ENCODE data around the gene TM4SF4.

Gene TM4SF4

GRCh38 chr3:149474250-149474817 is at the start of gene TM4SF4:
Gene TM4SF4 (plus strand): TSS chr3:149474697. CDS start chr3:149474878, 181 bp downstream.
- Histone ChIP-seq H3K4me1 (ENCODE audit: control insufficient read depth in 1 of 2, insufficient read depth in 2 of 2, low read length in 2 of 2) (no peaks in the 10 kb centered on the region), H3K27me3 (ENCODE audit: low read depth, low read length) (no peaks in the 10 kb centered on the region), H3K27ac (ENCODE audit: low read length) (peak within 1 kb of the TSS; percentile 25), H3K9me3 (ENCODE audit: control insufficient read depth in 1 of 2, low read length in 2 of 2) (no peaks in the 10 kb centered on the region), H3K36me3 (ENCODE audit: control insufficient read depth in 1 of 2, insufficient read depth in 2 of 2, low read length in 2 of 2) (no peaks in the 10 kb centered on the region), H3K4me3 (ENCODE audit: low read depth in 1 of 2, low read length in 2 of 2) (no peak within 1 kb of the TSS)

GRCh38 chr3:149424918-149425317 is 49.6 kb upstream of the TM4SF4 start:
- H3K9me3 ChIP-seq (ENCODE audit: control insufficient read depth in 1 of 2, low read length in 2 of 2): no peaks in the 10 kb centered on the region
- no peaks in the 10 kb centered on the region for H3K4me1 ChIP-seq (ENCODE audit: control insufficient read depth in 1 of 2, insufficient read depth in 2 of 2, low read length in 2 of 2)
- H3K27me3 ChIP-seq (ENCODE audit: low read depth, low read length): no peaks in the 10 kb centered on the region
- H3K4me3 ChIP-seq (ENCODE audit: low read depth in 1 of 2, low read length in 2 of 2): no peak overlapping the region
- no peak overlapping the region for H3K27ac ChIP-seq (ENCODE audit: low read length)
- H3K36me3 ChIP-seq (ENCODE audit: control insufficient read depth in 1 of 2, insufficient read depth in 2 of 2, low read length in 2 of 2): no peaks in the 10 kb centered on the region

GRCh38 chr3:149426325-149426724 is 48.2 kb upstream of the TM4SF4 start:
- Histone ChIP-seq H3K27ac (ENCODE audit: low read length) (no peak overlapping the region), H3K9me3 (ENCODE audit: control insufficient read depth in 1 of 2, low read length in 2 of 2) (no peaks in the 10 kb centered on the region), H3K4me3 (ENCODE audit: low read depth in 1 of 2, low read length in 2 of 2) (no peak overlapping the region), H3K27me3 (ENCODE audit: low read depth, low read length) (no peaks in the 10 kb centered on the region), H3K36me3 (ENCODE audit: control insufficient read depth in 1 of 2, insufficient read depth in 2 of 2, low read length in 2 of 2) (no peaks in the 10 kb centered on the region), H3K4me1 (ENCODE audit: control insufficient read depth in 1 of 2, insufficient read depth in 2 of 2, low read length in 2 of 2) (no peaks in the 10 kb centered on the region)

- H3K4me1 ChIP-seq (ENCODE audit: control insufficient read depth in 1 of 2, insufficient read depth in 2 of 2, low read length in 2 of 2): no peaks in the 10 kb centered on the region
- H3K27ac ChIP-seq (ENCODE audit: low read length): no peak overlapping the region
- no peak overlapping the region for H3K4me3 ChIP-seq (ENCODE audit: low read depth in 1 of 2, low read length in 2 of 2)
- H3K27me3 ChIP-seq (ENCODE audit: low read depth, low read length): no peaks in the 10 kb centered on the region
- no peaks in the 10 kb centered on the region for H3K36me3 ChIP-seq (ENCODE audit: control insufficient read depth in 1 of 2, insufficient read depth in 2 of 2, low read length in 2 of 2)
- H3K9me3 ChIP-seq (ENCODE audit: control insufficient read depth in 1 of 2, low read length in 2 of 2): no peaks in the 10 kb centered on the region
These were observed 46.4 kb upstream of the TM4SF4 start for GRCh38 chr3:149428087-149428486.

- peaks cover 0 to 4% of the 10 kb centered on the region in 2 donors for H3K9me3 ChIP-seq (ENCODE audit: control insufficient read depth in 1 of 2, low read length in 2 of 2)
- no peak overlapping the region for H3K4me3 ChIP-seq (ENCODE audit: low read depth in 1 of 2, low read length in 2 of 2)
- H3K4me1 ChIP-seq (ENCODE audit: control insufficient read depth in 1 of 2, insufficient read depth in 2 of 2, low read length in 2 of 2): no peaks in the 10 kb centered on the region
- no peaks in the 10 kb centered on the region for H3K36me3 ChIP-seq (ENCODE audit: control insufficient read depth in 1 of 2, insufficient read depth in 2 of 2, low read length in 2 of 2)
- no peaks in the 10 kb centered on the region for H3K27me3 ChIP-seq (ENCODE audit: low read depth, low read length)
- no peak overlapping the region for H3K27ac ChIP-seq (ENCODE audit: low read length)
These were observed 44.3 kb upstream of the TM4SF4 start for GRCh38 chr3:149430216-149430615.

GRCh38 chr3:149432149-149432548 is 42.3 kb upstream of the TM4SF4 start:
- Histone ChIP-seq H3K27ac (ENCODE audit: low read length) (no peak overlapping the region), H3K9me3 (ENCODE audit: control insufficient read depth in 1 of 2, low read length in 2 of 2) (peaks cover 0 to 4% of the 10 kb centered on the region in 2 donors), H3K36me3 (ENCODE audit: control insufficient read depth in 1 of 2, insufficient read depth in 2 of 2, low read length in 2 of 2) (no peaks in the 10 kb centered on the region), H3K4me3 (ENCODE audit: low read depth in 1 of 2, low read length in 2 of 2) (no peak overlapping the region), H3K27me3 (ENCODE audit: low read depth, low read length) (no peaks in the 10 kb centered on the region), H3K4me1 (ENCODE audit: control insufficient read depth in 1 of 2, insufficient read depth in 2 of 2, low read length in 2 of 2) (no peaks in the 10 kb centered on the region)

- Histone ChIP-seq H3K4me1 (ENCODE audit: control insufficient read depth in 1 of 2, insufficient read depth in 2 of 2, low read length in 2 of 2) (no peaks in the 10 kb centered on the region), H3K9me3 (ENCODE audit: control insufficient read depth in 1 of 2, low read length in 2 of 2) (peaks cover 0 to 4% of the 10 kb centered on the region in 2 donors), H3K36me3 (ENCODE audit: control insufficient read depth in 1 of 2, insufficient read depth in 2 of 2, low read length in 2 of 2) (no peaks in the 10 kb centered on the region), H3K27me3 (ENCODE audit: low read depth, low read length) (no peaks in the 10 kb centered on the region), H3K4me3 (ENCODE audit: low read depth in 1 of 2, low read length in 2 of 2) (no peak overlapping the region), H3K27ac (ENCODE audit: low read length) (no peak overlapping the region)
These were observed 38.3 kb upstream of the TM4SF4 start for GRCh38 chr3:149435996-149436885.

- no peaks in the 10 kb centered on the region for H3K4me1 ChIP-seq (ENCODE audit: control insufficient read depth in 1 of 2, insufficient read depth in 2 of 2, low read length in 2 of 2)
- H3K27ac ChIP-seq (ENCODE audit: low read length): no peak overlapping the region
- no peaks in the 10 kb centered on the region for H3K27me3 ChIP-seq (ENCODE audit: low read depth, low read length)
These were observed 37.2 kb upstream of the TM4SF4 start for GRCh38 chr3:149437286-149437685.

GRCh38 chr3:149437710-149438109 is 36.8 kb upstream of the TM4SF4 start:
- Histone ChIP-seq H3K4me1 (ENCODE audit: control insufficient read depth in 1 of 2, insufficient read depth in 2 of 2, low read length in 2 of 2) (no peaks in the 10 kb centered on the region), H3K27ac (ENCODE audit: low read length) (no peak overlapping the region), H3K9me3 (ENCODE audit: control insufficient read depth in 1 of 2, low read length in 2 of 2) (peaks cover 0 to 4% of the 10 kb centered on the region in 2 donors), H3K36me3 (ENCODE audit: control insufficient read depth in 1 of 2, insufficient read depth in 2 of 2, low read length in 2 of 2) (no peaks in the 10 kb centered on the region), H3K27me3 (ENCODE audit: low read depth, low read length) (no peaks in the 10 kb centered on the region), H3K4me3 (ENCODE audit: low read depth in 1 of 2, low read length in 2 of 2) (no peak overlapping the region)

More at GRCh38 chr3:149437286-149437685, 37.2 kb upstream of the TM4SF4 start:
- Histone ChIP-seq H3K36me3 (ENCODE audit: control insufficient read depth in 1 of 2, insufficient read depth in 2 of 2, low read length in 2 of 2) (no peaks in the 10 kb centered on the region), H3K9me3 (ENCODE audit: control insufficient read depth in 1 of 2, low read length in 2 of 2) (peaks cover 0 to 4% of the 10 kb centered on the region in 2 donors), H3K4me3 (ENCODE audit: low read depth in 1 of 2, low read length in 2 of 2) (no peak overlapping the region)

GRCh38 chr3:149438981-149439380 is 35.5 kb upstream of the TM4SF4 start:
- H3K27ac ChIP-seq (ENCODE audit: low read length): no peak overlapping the region
- no peak overlapping the region for H3K4me3 ChIP-seq (ENCODE audit: low read depth in 1 of 2, low read length in 2 of 2)
- H3K4me1 ChIP-seq (ENCODE audit: control insufficient read depth in 1 of 2, insufficient read depth in 2 of 2, low read length in 2 of 2): peaks cover 0 to 4% of the 10 kb centered on the region in 2 donors
- no peaks in the 10 kb centered on the region for H3K27me3 ChIP-seq (ENCODE audit: low read depth, low read length)
- H3K36me3 ChIP-seq (ENCODE audit: control insufficient read depth in 1 of 2, insufficient read depth in 2 of 2, low read length in 2 of 2): no peaks in the 10 kb centered on the region
- H3K9me3 ChIP-seq (ENCODE audit: control insufficient read depth in 1 of 2, low read length in 2 of 2): peaks cover 0 to 4% of the 10 kb centered on the region in 2 donors

- H3K27me3 ChIP-seq (ENCODE audit: low read depth, low read length): no peaks in the 10 kb centered on the region
- no peak overlapping the region for H3K4me3 ChIP-seq (ENCODE audit: low read depth in 1 of 2, low read length in 2 of 2)
- H3K4me1 ChIP-seq (ENCODE audit: control insufficient read depth in 1 of 2, insufficient read depth in 2 of 2, low read length in 2 of 2): peaks cover 0 to 4% of the 10 kb centered on the region in 2 donors
- H3K9me3 ChIP-seq (ENCODE audit: control insufficient read depth in 1 of 2, low read length in 2 of 2): no peaks in the 10 kb centered on the region
- no peak overlapping the region for H3K27ac ChIP-seq (ENCODE audit: low read length)
- no peaks in the 10 kb centered on the region for H3K36me3 ChIP-seq (ENCODE audit: control insufficient read depth in 1 of 2, insufficient read depth in 2 of 2, low read length in 2 of 2)
These were observed 32.9 kb upstream of the TM4SF4 start for GRCh38 chr3:149441642-149442041.
